ENCODE results near the gene MRPS25.

The MRPS25 gene

GRCh38 chr3:15098503-15099363 is 33.6 kb upstream of the MRPS25 start, which contains the start of gene RBSN:
RBSN (minus strand) TSS chr3:15099148; CDS start chr3:15096120, 3,028 bp downstream.
- Histone ChIP-seq H3K27me3 (ENCODE audit: control insufficient read depth, insufficient read depth, low read length) (no peaks in the 10 kb centered on the region), H3K9me3 (ENCODE audit: control insufficient read depth, insufficient read depth, low read length) (no peaks in the 10 kb centered on the region), H3K9ac (ENCODE audit: low read depth, low read length) (peak within 1 kb of the TSS; percentile 70), H3K36me3 (ENCODE audit: control insufficient read depth, insufficient read depth, low read length) (peaks cover 4% of the 10 kb centered on the region), H3K4me1 (ENCODE audit: control insufficient read depth, insufficient read depth, low read length) (peaks cover 6% of the 10 kb centered on the region), H3K4me3 (ENCODE audit: low read depth, low read length) (peak within 1 kb of the TSS; percentile 98)

GRCh38 chr3:15097891-15098290 is 32.8 kb upstream of the MRPS25 start:
- H3K9ac ChIP-seq (ENCODE audit: low read depth, low read length), result no peak overlapping the region
- H3K9me3 ChIP-seq (ENCODE audit: control insufficient read depth, insufficient read depth, low read length), result no peaks in the 10 kb centered on the region
- H3K4me1 ChIP-seq (ENCODE audit: control insufficient read depth, insufficient read depth, low read length), result peaks cover 4% of the 10 kb centered on the region
- peak overlapping the region; percentile 98 for H3K4me3 ChIP-seq (ENCODE audit: low read depth, low read length)
- no peaks in the 10 kb centered on the region for H3K27me3 ChIP-seq (ENCODE audit: control insufficient read depth, insufficient read depth, low read length)
- peaks cover 4% of the 10 kb centered on the region for H3K36me3 ChIP-seq (ENCODE audit: control insufficient read depth, insufficient read depth, low read length)

- H3K36me3 ChIP-seq (ENCODE audit: control insufficient read depth, insufficient read depth, low read length), result peaks cover 4% of the 10 kb centered on the region
- H3K9me3 ChIP-seq (ENCODE audit: control insufficient read depth, insufficient read depth, low read length), result no peaks in the 10 kb centered on the region
- no peak overlapping the region for H3K4me3 ChIP-seq (ENCODE audit: low read depth, low read length)
- H3K27me3 ChIP-seq (ENCODE audit: control insufficient read depth, insufficient read depth, low read length), result no peaks in the 10 kb centered on the region
- H3K4me1 ChIP-seq (ENCODE audit: control insufficient read depth, insufficient read depth, low read length), result peaks cover 3% of the 10 kb centered on the region
- H3K9ac ChIP-seq (ENCODE audit: low read depth, low read length), result no peak overlapping the region
These were observed 30.9 kb upstream of the MRPS25 start for GRCh38 chr3:15096046-15096445.

- H3K9me3 ChIP-seq (ENCODE audit: control insufficient read depth, insufficient read depth, low read length), result no peaks in the 10 kb centered on the region
- H3K36me3 ChIP-seq (ENCODE audit: control insufficient read depth, insufficient read depth, low read length), result peaks cover 8% of the 10 kb centered on the region
- no peak overlapping the region for H3K4me3 ChIP-seq (ENCODE audit: low read depth, low read length)
- no peak overlapping the region for H3K9ac ChIP-seq (ENCODE audit: low read depth, low read length)
- H3K27me3 ChIP-seq (ENCODE audit: control insufficient read depth, insufficient read depth, low read length), result no peaks in the 10 kb centered on the region
- H3K4me1 ChIP-seq (ENCODE audit: control insufficient read depth, insufficient read depth, low read length), result no peaks in the 10 kb centered on the region
These were observed 29.2 kb upstream of the MRPS25 start for GRCh38 chr3:15094187-15094875.

GRCh38 chr3:15092686-15093085 is 27.6 kb upstream of the MRPS25 start:
- peaks cover 8% of the 10 kb centered on the region for H3K36me3 ChIP-seq (ENCODE audit: control insufficient read depth, insufficient read depth, low read length)
- H3K27me3 ChIP-seq (ENCODE audit: control insufficient read depth, insufficient read depth, low read length), result no peaks in the 10 kb centered on the region
- no peaks in the 10 kb centered on the region for H3K9me3 ChIP-seq (ENCODE audit: control insufficient read depth, insufficient read depth, low read length)
- no peak overlapping the region for H3K9ac ChIP-seq (ENCODE audit: low read depth, low read length)
- no peaks in the 10 kb centered on the region for H3K4me1 ChIP-seq (ENCODE audit: control insufficient read depth, insufficient read depth, low read length)
- no peak overlapping the region for H3K4me3 ChIP-seq (ENCODE audit: low read depth, low read length)

GRCh38 chr3:15091575-15091974 is 26.5 kb upstream of the MRPS25 start:
- Histone ChIP-seq H3K4me1 (ENCODE audit: control insufficient read depth, insufficient read depth, low read length) (no peaks in the 10 kb centered on the region), H3K9ac (ENCODE audit: low read depth, low read length) (no peak overlapping the region), H3K4me3 (ENCODE audit: low read depth, low read length) (no peak overlapping the region), H3K36me3 (ENCODE audit: control insufficient read depth, insufficient read depth, low read length) (peaks cover 8% of the 10 kb centered on the region), H3K27me3 (ENCODE audit: control insufficient read depth, insufficient read depth, low read length) (no peaks in the 10 kb centered on the region), H3K9me3 (ENCODE audit: control insufficient read depth, insufficient read depth, low read length) (no peaks in the 10 kb centered on the region)

- H3K36me3 ChIP-seq (ENCODE audit: control insufficient read depth, insufficient read depth, low read length), result peaks cover 17% of the 10 kb centered on the region
- H3K27me3 ChIP-seq (ENCODE audit: control insufficient read depth, insufficient read depth, low read length), result no peaks in the 10 kb centered on the region
- H3K9me3 ChIP-seq (ENCODE audit: control insufficient read depth, insufficient read depth, low read length), result no peaks in the 10 kb centered on the region
- no peak overlapping the region for H3K9ac ChIP-seq (ENCODE audit: low read depth, low read length)
- H3K4me1 ChIP-seq (ENCODE audit: control insufficient read depth, insufficient read depth, low read length), result no peaks in the 10 kb centered on the region
- H3K4me3 ChIP-seq (ENCODE audit: low read depth, low read length), result no peak overlapping the region
These were observed 24.1 kb upstream of the MRPS25 start for GRCh38 chr3:15089201-15089600.

GRCh38 chr3:15086699-15087098 is 21.6 kb upstream of the MRPS25 start:
- no peak overlapping the region for H3K4me3 ChIP-seq (ENCODE audit: low read depth, low read length)
- H3K36me3 ChIP-seq (ENCODE audit: control insufficient read depth, insufficient read depth, low read length), result peaks cover 26% of the 10 kb centered on the region
- no peak overlapping the region for H3K9ac ChIP-seq (ENCODE audit: low read depth, low read length)
- H3K4me1 ChIP-seq (ENCODE audit: control insufficient read depth, insufficient read depth, low read length), result no peaks in the 10 kb centered on the region
- H3K9me3 ChIP-seq (ENCODE audit: control insufficient read depth, insufficient read depth, low read length), result no peaks in the 10 kb centered on the region
- no peaks in the 10 kb centered on the region for H3K27me3 ChIP-seq (ENCODE audit: control insufficient read depth, insufficient read depth, low read length)

- H3K36me3 ChIP-seq (ENCODE audit: control insufficient read depth, insufficient read depth, low read length), result peaks cover 29% of the 10 kb centered on the region
These were observed 21.1 kb upstream of the MRPS25 start for GRCh38 chr3:15086263-15086662.

GRCh38 chr3:15083252-15083651 is 18.1 kb upstream of the MRPS25 start:
- H3K9me3 ChIP-seq (ENCODE audit: control insufficient read depth, insufficient read depth, low read length), result no peaks in the 10 kb centered on the region
- H3K4me3 ChIP-seq (ENCODE audit: low read depth, low read length), result no peak overlapping the region
- no peaks in the 10 kb centered on the region for H3K4me1 ChIP-seq (ENCODE audit: control insufficient read depth, insufficient read depth, low read length)
- peaks cover 32% of the 10 kb centered on the region for H3K36me3 ChIP-seq (ENCODE audit: control insufficient read depth, insufficient read depth, low read length)
- H3K9ac ChIP-seq (ENCODE audit: low read depth, low read length), result no peak overlapping the region
- no peaks in the 10 kb centered on the region for H3K27me3 ChIP-seq (ENCODE audit: control insufficient read depth, insufficient read depth, low read length)

More at GRCh38 chr3:15086263-15086662, 21.1 kb upstream of the MRPS25 start:
- H3K4me1 ChIP-seq (ENCODE audit: control insufficient read depth, insufficient read depth, low read length), result no peaks in the 10 kb centered on the region
- no peak overlapping the region for H3K9ac ChIP-seq (ENCODE audit: low read depth, low read length)
- no peaks in the 10 kb centered on the region for H3K9me3 ChIP-seq (ENCODE audit: control insufficient read depth, insufficient read depth, low read length)
- no peak overlapping the region for H3K4me3 ChIP-seq (ENCODE audit: low read depth, low read length)
- no peaks in the 10 kb centered on the region for H3K27me3 ChIP-seq (ENCODE audit: control insufficient read depth, insufficient read depth, low read length)

GRCh38 chr3:15081960-15082664 is 17.0 kb upstream of the MRPS25 start:
- H3K4me1 ChIP-seq (ENCODE audit: control insufficient read depth, insufficient read depth, low read length), result no peaks in the 10 kb centered on the region
- no peak overlapping the region for H3K9ac ChIP-seq (ENCODE audit: low read depth, low read length)
- H3K36me3 ChIP-seq (ENCODE audit: control insufficient read depth, insufficient read depth, low read length), result peaks cover 40% of the 10 kb centered on the region
- no peaks in the 10 kb centered on the region for H3K9me3 ChIP-seq (ENCODE audit: control insufficient read depth, insufficient read depth, low read length)
- no peaks in the 10 kb centered on the region for H3K27me3 ChIP-seq (ENCODE audit: control insufficient read depth, insufficient read depth, low read length)
- no peak overlapping the region for H3K4me3 ChIP-seq (ENCODE audit: low read depth, low read length)
